Brain microvascular endothelial cell (primary cell): ENCODE results near the gene B3GALT4.

Source experiments
- DNase-seq: peaks from one replicate; pipeline ENCODE4 v3.0.0-alpha.2; 2020
- H3K27ac ChIP-seq: fragments of 250-450 bp; sonication (Bioruptor Pico); 2 replicates; pipeline ENCODE4 v1.5.1; 2020; ENCODE audit warnings: mild to moderate bottlenecking, moderate library complexity
- H3K27me3 ChIP-seq: fragments of 250-450 bp; sonication (Bioruptor Pico); replicated peaks from 2 replicates; pipeline ENCODE4 v1.5.1; 2020; ENCODE audit warnings: mild to moderate bottlenecking
- H3K36me3 ChIP-seq: fragments of 250-450 bp; sonication (Bioruptor Pico); replicated peaks from 2 replicates; pipeline ENCODE4 v1.5.1; 2020; ENCODE audit warnings: mild to moderate bottlenecking
- H3K4me3 ChIP-seq: 2 replicates; pipeline ENCODE4 v1.5.1; 2011; ENCODE audit warnings: low read depth, mild to moderate bottlenecking, control low read depth, low read length, moderate library complexity
- in situ Hi-C: cut with HindIII; loops from 2 replicates; pipeline ENCODE4 v1.10.0; 2017; ENCODE audit warnings: low sequenced_read_pairs, low pct_ligation_motif_present
- TF ChIP-seq, protein P1 (sequence below): IDR thresholded peaks from 2 replicates; pipeline ENCODE4 v1.5.1; 2011; ENCODE audit warnings: low read depth, mild to moderate bottlenecking, moderate library complexity, low read length, control low read depth, inconsistent platforms; ENCODE audit errors: missing control alignments

Gene B3GALT4

DNA sequence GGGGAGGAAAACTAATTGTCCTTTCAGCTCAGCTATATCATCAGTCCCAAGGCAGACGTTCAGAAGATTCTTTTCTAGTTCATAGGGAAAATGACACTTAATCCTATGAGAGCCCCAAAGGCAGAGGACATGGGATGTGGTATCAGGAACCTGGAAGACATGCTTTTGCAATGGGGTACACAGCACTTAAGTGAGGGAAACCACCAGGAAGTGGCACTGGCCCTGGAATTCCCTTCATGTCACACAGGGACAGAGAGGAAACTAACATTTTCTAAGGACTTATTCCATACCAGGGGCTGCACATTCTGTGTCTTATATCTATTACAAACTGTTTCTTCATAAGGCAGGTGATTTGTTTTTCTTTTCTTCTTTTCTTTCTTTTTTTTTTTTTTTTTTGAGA lies 33.4 kb upstream of the B3GALT4 start:
- no peak overlapping the region for H3K4me3 ChIP-seq

DNA sequence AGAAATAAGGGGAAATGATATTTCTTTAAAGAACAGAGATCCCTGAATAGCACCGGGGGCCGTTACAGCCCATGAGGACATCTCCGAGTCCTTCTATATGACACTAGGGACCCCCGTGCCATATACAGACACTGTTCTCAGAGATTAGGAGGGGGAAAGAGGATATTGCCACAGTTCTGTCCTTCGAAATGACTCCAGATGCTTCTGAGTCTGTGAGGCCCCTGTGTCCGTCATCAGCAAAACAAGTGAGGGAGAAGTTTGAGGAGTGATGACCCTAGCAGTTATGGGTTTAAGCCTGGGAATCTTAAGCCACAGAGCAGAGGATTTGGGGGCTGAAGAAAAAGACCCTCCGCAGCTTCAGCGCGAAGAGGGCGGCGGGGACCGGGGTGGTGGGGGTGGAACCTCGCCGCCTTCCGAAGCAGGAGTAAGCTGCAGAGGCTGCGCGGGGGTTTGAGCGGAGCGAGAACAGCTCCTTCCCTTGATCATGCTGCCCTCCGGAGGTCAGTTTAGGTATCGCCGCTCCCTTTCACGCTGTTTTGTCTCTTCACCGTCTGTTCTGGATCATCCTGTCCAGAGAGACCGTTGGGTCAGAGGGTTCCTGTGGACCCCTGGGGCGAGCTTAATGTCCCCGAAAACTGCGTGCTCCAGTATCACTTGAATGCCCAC lies 28.8 kb upstream of the B3GALT4 start:
- Histone ChIP-seq H3K36me3 (no peaks in the 10 kb centered on the region), H3K4me3 (peak overlapping the region; percentile 68), H3K27me3 (no peaks in the 10 kb centered on the region), H3K27ac (peak overlapping the region; percentile 87)
- DNase-seq, result peak; percentile 81
- TF ChIP-seq, protein P1, sequence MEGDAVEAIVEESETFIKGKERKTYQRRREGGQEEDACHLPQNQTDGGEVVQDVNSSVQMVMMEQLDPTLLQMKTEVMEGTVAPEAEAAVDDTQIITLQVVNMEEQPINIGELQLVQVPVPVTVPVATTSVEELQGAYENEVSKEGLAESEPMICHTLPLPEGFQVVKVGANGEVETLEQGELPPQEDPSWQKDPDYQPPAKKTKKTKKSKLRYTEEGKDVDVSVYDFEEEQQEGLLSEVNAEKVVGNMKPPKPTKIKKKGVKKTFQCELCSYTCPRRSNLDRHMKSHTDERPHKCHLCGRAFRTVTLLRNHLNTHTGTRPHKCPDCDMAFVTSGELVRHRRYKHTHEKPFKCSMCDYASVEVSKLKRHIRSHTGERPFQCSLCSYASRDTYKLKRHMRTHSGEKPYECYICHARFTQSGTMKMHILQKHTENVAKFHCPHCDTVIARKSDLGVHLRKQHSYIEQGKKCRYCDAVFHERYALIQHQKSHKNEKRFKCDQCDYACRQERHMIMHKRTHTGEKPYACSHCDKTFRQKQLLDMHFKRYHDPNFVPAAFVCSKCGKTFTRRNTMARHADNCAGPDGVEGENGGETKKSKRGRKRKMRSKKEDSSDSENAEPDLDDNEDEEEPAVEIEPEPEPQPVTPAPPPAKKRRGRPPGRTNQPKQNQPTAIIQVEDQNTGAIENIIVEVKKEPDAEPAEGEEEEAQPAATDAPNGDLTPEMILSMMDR, result peak; percentile 92
- in situ Hi-C loops, result no loop called here

More for the DNA sequence above, 33.4 kb upstream of the B3GALT4 start:
- DNase-seq, result no peak
- H3K27me3 ChIP-seq, result peaks cover 2% of the 10 kb centered on the region
- H3K36me3 ChIP-seq, result no peaks in the 10 kb centered on the region
- no peak overlapping the region for H3K27ac ChIP-seq
- TF ChIP-seq, protein P1, result no peak
- in situ Hi-C loops, result no loop called here

DNA sequence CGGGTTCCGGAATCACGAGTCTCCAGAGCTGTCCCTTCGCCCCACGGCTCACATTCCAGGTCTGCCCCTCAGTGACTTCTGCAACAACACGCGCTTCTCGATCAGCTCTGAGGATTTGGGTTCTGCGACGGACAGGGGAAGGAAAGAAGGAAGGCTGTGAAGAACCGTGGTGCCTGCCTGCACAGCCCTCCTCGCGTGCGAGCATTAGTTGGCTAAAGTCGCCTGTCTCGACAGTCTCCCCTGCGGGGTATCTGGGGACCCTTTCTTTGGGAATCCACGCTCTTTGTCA lies 28.3 kb upstream of the B3GALT4 start:
- Histone ChIP-seq H3K4me3 (peak overlapping the region; percentile 68), H3K36me3 (no peaks in the 10 kb centered on the region), H3K27me3 (no peaks in the 10 kb centered on the region), H3K27ac (peak overlapping the region; percentile 87)
- in situ Hi-C loops, result no loop called here
- TF ChIP-seq, protein P1, result no peak
- no peak for DNase-seq

DNA sequence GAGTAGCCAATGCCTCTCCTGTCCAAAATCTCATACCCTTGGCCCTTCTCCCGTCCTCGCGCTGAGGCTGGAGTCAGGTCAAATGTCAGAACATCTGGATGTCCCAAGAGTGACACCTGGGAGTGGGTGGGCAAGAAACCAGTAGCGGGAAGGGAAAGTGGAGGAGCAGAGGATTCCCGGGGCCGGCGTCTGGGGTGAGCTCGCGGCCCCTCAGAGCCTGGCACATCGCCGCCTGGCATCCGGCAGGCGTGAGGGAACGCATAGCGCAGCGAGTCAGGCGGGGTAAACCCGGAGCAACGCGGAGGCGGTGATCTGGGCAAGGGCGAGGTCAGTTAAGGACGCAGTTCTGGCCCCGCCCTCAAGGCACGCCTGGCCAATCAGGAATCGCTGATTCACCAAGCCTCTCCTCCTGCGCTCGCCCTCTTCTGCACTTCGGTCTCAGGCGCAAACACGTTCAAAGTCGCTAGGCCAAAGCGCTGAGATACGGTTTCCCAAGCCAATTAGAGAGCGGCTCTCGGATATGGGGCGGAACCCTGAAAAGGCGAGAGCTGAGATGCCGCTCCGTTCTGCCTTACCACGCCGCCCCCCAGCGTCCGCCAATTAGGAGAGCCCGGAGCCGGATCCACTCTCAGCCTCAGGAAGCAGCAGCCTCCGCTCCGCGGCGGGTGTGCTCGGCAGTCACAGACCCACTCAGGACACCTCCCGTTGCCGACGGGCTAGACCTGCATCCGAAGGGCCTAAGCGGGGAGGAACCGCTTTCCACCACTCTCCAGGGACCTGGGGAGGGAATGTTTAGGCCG lies 27.8 kb upstream of the B3GALT4 start:
- Histone ChIP-seq H3K4me3 (peak overlapping the region; percentile 68), H3K36me3 (no peaks in the 10 kb centered on the region), H3K27me3 (no peaks in the 10 kb centered on the region), H3K27ac (peak overlapping the region; percentile 87)
- in situ Hi-C loops, result no loop called here
- TF ChIP-seq, protein P1, result no peak
- DNase-seq, result peak; percentile 99

DNA sequence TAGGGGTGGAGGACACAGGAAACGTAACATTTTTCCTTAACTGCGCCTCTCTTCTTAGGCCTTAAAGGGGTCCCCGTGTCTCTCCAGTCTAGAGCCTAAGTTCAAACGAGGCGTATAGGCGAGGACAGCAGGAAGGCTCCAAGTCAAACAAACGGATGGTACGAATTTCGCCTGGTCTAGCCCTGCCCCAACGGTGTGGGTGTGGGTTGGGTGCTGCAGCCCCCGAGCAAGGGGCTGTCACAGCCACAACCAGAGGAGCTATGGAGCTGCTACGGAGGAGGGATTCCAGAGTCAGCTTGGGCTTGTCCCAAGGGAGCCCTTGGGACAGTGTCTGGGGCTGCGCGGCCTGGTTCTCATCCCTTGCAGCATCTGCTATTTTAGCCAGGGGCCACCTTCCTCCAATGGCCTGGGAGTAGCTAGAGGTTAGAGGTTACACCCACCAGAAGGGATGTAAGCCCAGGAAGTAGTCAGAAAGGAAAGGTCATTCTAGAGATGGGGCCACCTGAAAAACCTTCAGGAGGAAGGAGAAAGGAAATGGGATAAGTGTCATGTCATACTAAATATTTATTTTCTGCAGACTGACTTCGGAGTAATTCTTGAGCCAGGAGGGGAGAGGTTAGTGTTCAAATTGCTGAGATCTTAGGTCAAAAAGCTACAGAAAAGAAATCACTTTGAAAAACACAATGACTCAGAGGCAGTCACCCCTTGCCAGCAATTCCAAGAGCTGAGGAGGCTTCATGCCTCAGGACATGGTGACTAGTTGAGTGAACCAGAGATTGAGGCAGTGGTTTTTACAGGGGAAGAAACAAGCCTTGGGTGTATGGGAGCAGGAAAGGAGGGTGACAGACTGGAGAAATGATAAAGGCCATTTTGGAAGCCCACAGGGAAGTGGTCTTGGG lies 26.9 kb upstream of the B3GALT4 start:
- in situ Hi-C loops, result no loop called here
- DNase-seq, result peak; percentile 81
- H3K27me3 ChIP-seq, result no peaks in the 10 kb centered on the region
- peak overlapping the region; percentile 68 for H3K4me3 ChIP-seq
- TF ChIP-seq, protein P1, result no peak
- H3K27ac ChIP-seq, result peak overlapping the region; percentile 87
- no peaks in the 10 kb centered on the region for H3K36me3 ChIP-seq
